ENCODE data around the gene PFDN2. TPM values are rescaled to one million over a fixed set of nuclear protein-coding genes. Genes with fewer than 3 reads are reported as not detected.

PFDN2 gene, protein sequence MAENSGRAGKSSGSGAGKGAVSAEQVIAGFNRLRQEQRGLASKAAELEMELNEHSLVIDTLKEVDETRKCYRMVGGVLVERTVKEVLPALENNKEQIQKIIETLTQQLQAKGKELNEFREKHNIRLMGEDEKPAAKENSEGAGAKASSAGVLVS
- total RNA-seq (2012; rRNA removed) (62.4 and 166 TPM in 2 replicates), polyA plus RNA-seq (2012; rRNA removed) (179 and 180 TPM in 2 replicates), Bru-seq, nascent RNA (percentile 89 among the genes with signal in this experiment), BruChase-seq, experiment 1, labeled RNA remaining after a 6-hour chase (percentile 85 among the genes with signal in this experiment), BruChase-seq, experiment 2, labeled RNA remaining after a 2-hour chase (percentile 74 among the genes with signal in this experiment)
- 137 and 165 TPM in 2 replicates for polyA plus RNA-seq (2012; cell fraction: cytosol; rRNA removed)
- 21.8 and 68.8 TPM in 2 replicates for polyA plus RNA-seq (2012; cell fraction: nucleus; rRNA removed; ENCODE audit: low replicate concordance)
- long read RNA-seq, transcript PFDN2-201 (4 exons, 677 nt): major isoform, 40 of 48 reads
- long read RNA-seq, partial matches to known transcripts: 5 of 48 reads
- long read RNA-seq, other reads (novel, unspliced or antisense): 1 of 48 reads

DNA sequence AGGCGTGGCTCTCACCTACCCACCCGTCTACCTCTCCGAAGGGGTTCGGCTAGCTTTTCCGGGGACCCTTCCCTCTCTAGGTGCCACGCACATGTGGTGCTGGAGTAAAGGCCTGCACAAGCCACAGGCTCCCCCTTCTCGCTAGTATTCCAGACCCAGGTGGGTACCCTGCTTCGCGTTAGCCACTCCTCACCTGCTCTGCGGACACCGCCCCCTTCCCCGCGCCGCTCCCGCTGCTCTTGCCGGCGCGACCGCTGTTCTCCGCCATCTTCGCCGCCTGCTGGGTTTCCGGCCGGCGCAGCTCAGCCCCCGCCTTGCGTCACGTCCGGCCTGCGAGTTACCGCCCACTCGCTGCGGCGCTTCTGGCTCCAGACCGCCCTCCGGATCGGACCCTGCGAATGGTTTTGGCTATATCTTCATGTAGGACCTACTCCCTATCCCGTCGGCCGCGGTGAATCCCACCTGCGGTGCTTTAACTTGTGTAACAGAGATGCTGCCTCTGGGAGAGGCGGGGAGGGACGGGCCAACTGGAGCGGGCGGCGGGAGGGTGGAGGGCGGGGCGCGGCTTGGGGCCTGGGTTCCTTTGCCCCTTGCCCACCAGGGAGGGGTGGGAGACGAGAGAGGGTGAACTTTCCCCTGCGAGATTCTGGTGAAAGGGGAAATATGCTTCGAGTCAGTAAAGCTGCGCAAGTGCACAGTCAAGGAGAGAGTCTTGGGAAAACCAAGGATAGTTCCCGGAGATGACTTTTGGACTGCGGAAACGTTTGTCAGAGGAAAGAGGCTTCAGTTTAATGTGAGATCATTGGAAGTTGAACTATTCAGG is at the start of gene PFDN2, which contains the start of gene NIT1:
Gene PFDN2, minus strand, starts transcription at position 279 of the 823 bp plus-strand sequence. Its CDS starts 11 bp downstream, at position 268.
Gene NIT1, plus strand, starts transcription at position 347 of the 823 bp plus-strand sequence. Its CDS starts 72 bp downstream, at position 419.
- ChIA-PET POLR2A (ENCODE audit: unreplicated experiment) (interaction anchor here (1.4 kb wide), 1 partner anchor 15 kb away, joined by 9 read pairs; the partner anchor contains the start of gene DEDD), CTCF (interaction anchor here (0.9 to 1.4 kb wide), 2 partner anchors 17 to 125 kb away, joined by 3 read pairs; no protein-coding TSS in a partner anchor)
- peak within 1 kb of the TSS; percentile 66 for H2BK120ac ChIP-seq (ENCODE audit: low read depth, low read length)
- H3K4me2 ChIP-seq (ENCODE audit: low read depth, low read length): peak within 1 kb of the TSS; percentile 88
- H4K5ac ChIP-seq (ENCODE audit: low read depth, low read length): peak within 1 kb of the TSS; percentile 41
- no TSS peak for BruUV-seq (replicated peaks)
- peaks cover 40% of the 10 kb centered on the region for H4K20me1 ChIP-seq (ENCODE audit: insufficient read depth, low read length)
- peak within 1 kb of the TSS; percentile 78 for H3K56ac ChIP-seq (ENCODE audit: extremely low read depth, insufficient read depth, low read length)
- in situ Hi-C loops (cut with MboI; ENCODE audit: low sequenced_read_pairs): no loop called here
- peak within 1 kb of the TSS; percentile 96 for H2AFZ ChIP-seq (replicated peaks; ENCODE audit: low read length, poor library complexity)
- intact Hi-C loops (cut with micrococcal nuclease): loop anchor here (1.0 kb wide), 1 partner anchor 14 kb away; the partner anchor contains the start of gene DEDD
- H3K27me3 ChIP-seq (ENCODE audit: control insufficient read depth, insufficient read depth, low read length): no peaks in the 10 kb centered on the region
- peaks cover 33% of the 10 kb centered on the region for H3K36me3 ChIP-seq (ENCODE audit: control insufficient read depth, insufficient read depth, low read length)
- H3K18ac ChIP-seq (ENCODE audit: low read depth, low read length): peak within 1 kb of the TSS; percentile 5; the same call in 1 of the 2 replicates
- H3K79me1 ChIP-seq (ENCODE audit: low read depth in 1 of 2, low read length in 2 of 2): peaks cover 27 to 84% of the 10 kb centered on the region in 2 experiments
- peak; percentile 86; the same call in 1 of the 2 replicates for TF ChIP-seq MAZ (IDR thresholded peaks at IDR 0.05; ENCODE audit: borderline replicate concordance, low read depth, low read length)
- TF ChIP-seq CEBPB (IDR thresholded peaks at IDR 0.05; ENCODE audit: low read depth, low read length): peak; percentile 71
- peak; percentile 78; the same call in 1 of the 2 replicates for TF ChIP-seq MXI1 (IDR thresholded peaks at IDR 0.05; ENCODE audit: borderline replicate concordance, low read depth, low read length)
- 0 out of 2 replicates have a peak, but pooled peaks have one; percentile 2 for TF ChIP-seq RAD21 (IDR thresholded peaks at IDR 0.05; ENCODE audit: low read length)
- peak; percentile 94 for TF ChIP-seq POLR2A (IDR thresholded peaks at IDR 0.05; ENCODE audit: low read depth, low read length)
- no peak for TF ChIP-seq SMC3 (IDR thresholded peaks at IDR 0.05; ENCODE audit: low read depth, low read length)
- TF ChIP-seq, protein P1, sequence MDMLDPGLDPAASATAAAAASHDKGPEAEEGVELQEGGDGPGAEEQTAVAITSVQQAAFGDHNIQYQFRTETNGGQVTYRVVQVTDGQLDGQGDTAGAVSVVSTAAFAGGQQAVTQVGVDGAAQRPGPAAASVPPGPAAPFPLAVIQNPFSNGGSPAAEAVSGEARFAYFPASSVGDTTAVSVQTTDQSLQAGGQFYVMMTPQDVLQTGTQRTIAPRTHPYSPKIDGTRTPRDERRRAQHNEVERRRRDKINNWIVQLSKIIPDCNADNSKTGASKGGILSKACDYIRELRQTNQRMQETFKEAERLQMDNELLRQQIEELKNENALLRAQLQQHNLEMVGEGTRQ (IDR thresholded peaks at IDR 0.05; ENCODE audit: low read depth, low read length): no peak
- H3K4ac ChIP-seq (ENCODE audit: low read depth, low read length): peak within 1 kb of the TSS; percentile 95
- H2BK5ac ChIP-seq (ENCODE audit: low read depth, low read length, poor library complexity, severe bottlenecking): peak within 1 kb of the TSS; percentile 82
- peak within 1 kb of the TSS; percentile 90 for H3K9ac ChIP-seq (ENCODE audit: low read depth, low read length)
- peak; percentile 85 for DNase-seq
- H3K4me3 ChIP-seq (ENCODE audit: insufficient read depth, low read depth, low read length): peak within 1 kb of the TSS; percentile 87
- peak within 1 kb of the TSS; percentile 11; the same call in 1 of the 2 replicates for H2BK20ac ChIP-seq (ENCODE audit: low read depth, low read length)
- WGBS, 2 experiments (ENCODE audit: extremely low coverage in 2 of 2, insufficient read length in 1 of 2): 0% methylated on average over 25 of the region's 58 CpGs; no CpG with 5 or more reads in 1 of the 2 experiments
- H3K27ac ChIP-seq (ENCODE audit: insufficient read depth, low read length): peak within 1 kb of the TSS; percentile 82
- peak within 1 kb of the TSS; percentile 94 for H3K23ac ChIP-seq (ENCODE audit: low read depth, low read length)
- H2AK5ac ChIP-seq (ENCODE audit: low read depth, low read length): peak within 1 kb of the TSS; percentile 97
- peak within 1 kb of the TSS; percentile 99 for H2AK9ac ChIP-seq (replicated peaks; ENCODE audit: low read depth, low read length, poor library complexity)
- dilution Hi-C loops (cut with HindIII; ENCODE audit: low sequenced_read_pairs, unreplicated experiment): no loop called here
- H4K91ac ChIP-seq (ENCODE audit: insufficient read depth, low read depth, low read length): peak within 1 kb of the TSS; percentile 88
- H3K4me1 ChIP-seq (ENCODE audit: control insufficient read depth, insufficient read depth, low read length): peaks cover 16% of the 10 kb centered on the region
- peak within 1 kb of the TSS; percentile 78 to 93 for H4K8ac ChIP-seq (ENCODE audit: low read depth in 2 of 2, low read length in 2 of 2)
- H3K9me3 ChIP-seq (ENCODE audit: control insufficient read depth, insufficient read depth, low read length): no peaks in the 10 kb centered on the region
- H2BK15ac ChIP-seq (ENCODE audit: low read depth, low read length): no peak within 1 kb of the TSS
- H3K14ac ChIP-seq (replicated peaks; ENCODE audit: low read depth, low read length): peak within 1 kb of the TSS; percentile 94
- ATAC-seq (ENCODE audit: low read depth): peak; percentile 87
- H3K9me1 ChIP-seq (ENCODE audit: insufficient read depth, low read length): peaks cover 27% of the 10 kb centered on the region
